ENCODE data around the gene PHRF1.

DNA sequence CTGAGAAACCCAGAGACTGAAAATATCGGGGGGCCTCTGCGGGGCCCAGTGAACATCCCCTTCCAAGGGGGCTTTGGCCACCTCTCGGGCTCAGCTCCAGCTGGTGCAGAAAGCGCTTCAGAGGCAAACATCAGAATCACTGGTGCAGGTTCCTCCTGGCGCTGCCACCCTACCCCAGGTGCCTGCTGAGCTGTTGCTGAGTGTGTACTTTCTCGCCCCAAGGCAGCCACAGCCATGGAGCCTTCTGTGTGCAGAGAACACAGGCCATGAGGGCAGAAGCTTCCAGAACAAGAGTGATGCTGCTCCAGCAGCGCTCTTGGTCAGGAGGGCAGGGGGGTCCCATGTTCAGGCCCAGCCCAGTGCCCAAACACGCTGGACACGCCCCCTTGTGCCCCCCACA, 67.1 kb downstream of the PHRF1 start:
- TF ChIP-seq, protein P1, sequence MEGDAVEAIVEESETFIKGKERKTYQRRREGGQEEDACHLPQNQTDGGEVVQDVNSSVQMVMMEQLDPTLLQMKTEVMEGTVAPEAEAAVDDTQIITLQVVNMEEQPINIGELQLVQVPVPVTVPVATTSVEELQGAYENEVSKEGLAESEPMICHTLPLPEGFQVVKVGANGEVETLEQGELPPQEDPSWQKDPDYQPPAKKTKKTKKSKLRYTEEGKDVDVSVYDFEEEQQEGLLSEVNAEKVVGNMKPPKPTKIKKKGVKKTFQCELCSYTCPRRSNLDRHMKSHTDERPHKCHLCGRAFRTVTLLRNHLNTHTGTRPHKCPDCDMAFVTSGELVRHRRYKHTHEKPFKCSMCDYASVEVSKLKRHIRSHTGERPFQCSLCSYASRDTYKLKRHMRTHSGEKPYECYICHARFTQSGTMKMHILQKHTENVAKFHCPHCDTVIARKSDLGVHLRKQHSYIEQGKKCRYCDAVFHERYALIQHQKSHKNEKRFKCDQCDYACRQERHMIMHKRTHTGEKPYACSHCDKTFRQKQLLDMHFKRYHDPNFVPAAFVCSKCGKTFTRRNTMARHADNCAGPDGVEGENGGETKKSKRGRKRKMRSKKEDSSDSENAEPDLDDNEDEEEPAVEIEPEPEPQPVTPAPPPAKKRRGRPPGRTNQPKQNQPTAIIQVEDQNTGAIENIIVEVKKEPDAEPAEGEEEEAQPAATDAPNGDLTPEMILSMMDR (IDR thresholded peaks at IDR 0.05): no peak
- no peak for TF ChIP-seq POLR2A (IDR thresholded peaks at IDR 0.05)
